GM12878 (cell line): ENCODE data around the gene MYO15A. TPM values are rescaled to one million over a fixed set of nuclear protein-coding genes. Genes with fewer than 3 reads are reported as not detected.

ENCODE experiments used
- ATAC-seq: fragments of 200-7000 bp; cut with Tn5 transposase; 3 replicates; pipeline ENCODE4 v1.9.1; 2020; ENCODE audit warnings: mild to moderate bottlenecking, moderate library complexity
- BruUV-seq: library from RNA; stranded (reverse); fragments of 400-500 nt; replicated peaks from 2 replicates; lab custom pipeline; 2021; lab: Mats Ljungman, UMichigan
- CTCF ChIA-PET: fragments of 300-600 bp; sonication (Branson Sonifier 250); formaldehyde crosslinking; extraction: SDS; loops from one replicate; lab custom pipeline; 2021; ENCODE audit warnings: inconsistent platforms; lab: Yijun Ruan, JAX
- POLR2A ChIA-PET: fragments of 350-600 bp; formaldehyde crosslinking; extraction: SDS; loops from one replicate; lab custom pipeline; 2021; ENCODE audit warnings: inconsistent platforms; lab: Charles Lee
- RAD21 ChIA-PET: fragments of 300-600 bp; sonication (Branson Sonifier 250); formaldehyde crosslinking; loops from one replicate; lab custom pipeline; 2023; ENCODE audit warnings: antibody characterized with exemption; ENCODE audit not compliant: unreplicated experiment; lab: Charles Lee
- SMC1A ChIA-PET: fragments of 300-600 bp; sonication (Branson Sonifier 250); formaldehyde crosslinking; loops from one replicate; lab custom pipeline; 2023; ENCODE audit not compliant: unreplicated experiment, uncharacterized antibody; lab: Charles Lee
- DNase-seq: peaks from one replicate; pipeline ENCODE4 v3.0.0-alpha.2; 2011; ENCODE audit warnings: low read depth, low spot score
- FAIRE-seq: peaks from 3 replicates; lab custom pipeline; 2011; peaks lifted over from hg19 to GRCh38; lab: Jason Lieb, UNC
- H2AFZ ChIP-seq: 2 replicates; pipeline ENCODE4 v1.6.0; 2011; ENCODE audit warnings: low read depth, low read length, control low read depth; ENCODE audit not compliant: control insufficient read depth
- H3K27ac ChIP-seq: 2 replicates; pipeline ENCODE4 v1.5.1; 2011; ENCODE audit warnings: control low read depth; ENCODE audit not compliant: control insufficient read depth, insufficient read depth
- H3K27me3 ChIP-seq, 2 experiments: replicated peaks in 1 of 2; 2 replicates each; pipeline versions ENCODE4 v1.6.0 to v1.6.1; 2011; ENCODE audit warnings: low read length in 1 of 2; ENCODE audit not compliant: control insufficient read depth in 2 of 2, insufficient read depth in 2 of 2
- H3K36me3 ChIP-seq, 2 experiments: 2 replicates each; pipeline ENCODE4 v1.5.1; 2011; ENCODE audit warnings: low read length in 1 of 2; ENCODE audit not compliant: control insufficient read depth in 2 of 2, insufficient read depth in 2 of 2
- H3K4me1 ChIP-seq: 2 replicates; pipeline ENCODE4 v1.6.1; 2011; ENCODE audit warnings: mild to moderate bottlenecking, low read length, moderate library complexity, mixed read lengths; ENCODE audit not compliant: control insufficient read depth, insufficient read depth
- H3K4me2 ChIP-seq: 2 replicates; pipeline ENCODE4 v1.6.0; 2011; ENCODE audit warnings: control low read depth; ENCODE audit not compliant: control insufficient read depth, insufficient read depth
- H3K4me3 ChIP-seq: fragments of 200-600 bp; sonication (generic); 2 replicates; pipeline ENCODE4 v1.5.1; 2016
- H3K79me2 ChIP-seq: 2 replicates; pipeline ENCODE4 v1.6.0; 2011; ENCODE audit warnings: low read length; ENCODE audit not compliant: control insufficient read depth, insufficient read depth
- H3K9ac ChIP-seq: 2 replicates; pipeline ENCODE4 v1.8.0; 2011; ENCODE audit warnings: low read length, control low read depth, mixed read lengths; ENCODE audit not compliant: control insufficient read depth, insufficient read depth
- H3K9me3 ChIP-seq: replicated peaks from 3 replicates; pipeline ENCODE4 v1.5.1; 2011; ENCODE audit warnings: mild to moderate bottlenecking, low read length; ENCODE audit not compliant: control insufficient read depth, insufficient read depth
- H4K20me1 ChIP-seq: 2 replicates; pipeline ENCODE4 v1.6.0; 2011; ENCODE audit not compliant: control insufficient read depth, insufficient read depth
- ATF3 ChIP-seq: IDR thresholded peaks from 2 replicates; pipeline ENCODE4 v1.6.1; 2011; ENCODE audit warnings: low read depth, mild to moderate bottlenecking, low read length, moderate library complexity, borderline replicate concordance; ENCODE audit errors: extremely low read depth
- BACH1 ChIP-seq: fragments of 450-650 bp; IDR thresholded peaks from 2 replicates; pipeline ENCODE4 v1.6.1; 2017; ENCODE audit warnings: mild to moderate bottlenecking, borderline replicate concordance
- BRCA1 ChIP-seq: IDR thresholded peaks from 2 replicates; pipeline ENCODE4 v1.6.1; 2011; ENCODE audit warnings: low read depth, low read length, improper control_type of control experiment
- CBX3 ChIP-seq: fragments of 200-600 bp; sonication (generic); IDR thresholded peaks from 2 replicates; pipeline ENCODE4 v1.6.1; 2016; ENCODE audit warnings: low read depth, borderline replicate concordance
- ELK1 ChIP-seq: IDR thresholded peaks from 2 replicates; pipeline ENCODE4 v1.6.1; 2012; ENCODE audit warnings: low read depth, low read length, improper control_type of control experiment
- HDGF ChIP-seq: fragments of 450-650 bp; IDR thresholded peaks from 2 replicates; pipeline ENCODE4 v1.6.1; 2016; ENCODE audit warnings: antibody characterized with exemption
- IRF4 ChIP-seq: IDR thresholded peaks from 2 replicates; pipeline ENCODE4 v1.6.1; 2011; ENCODE audit warnings: low read depth, low read length
- KLF5 ChIP-seq: fragments of 450-650 bp; IDR thresholded peaks from 2 replicates; pipeline ENCODE4 v1.6.1; 2014; ENCODE audit warnings: mild to moderate bottlenecking; ENCODE audit not compliant: partially characterized antibody
- NFYB ChIP-seq: IDR thresholded peaks from 2 replicates; pipeline ENCODE4 v1.6.1; 2011; ENCODE audit warnings: low read depth, mild to moderate bottlenecking, low read length, improper control_type of control experiment, moderate library complexity; ENCODE audit not compliant: insufficient read depth
- PRDM15 ChIP-seq: fragments of 450-650 bp; formaldehyde crosslinking; IDR thresholded peaks from 2 replicates; pipeline ENCODE4 v1.4.0; 2020; ENCODE audit warnings: mild to moderate bottlenecking, moderate library complexity
- RCOR1 ChIP-seq: conservative IDR thresholded peaks from 2 replicates; pipeline ENCODE4 v1.6.1; 2012; ENCODE audit warnings: low read depth, low read length, improper control_type of control experiment
- USF2 ChIP-seq: IDR thresholded peaks from 2 replicates; pipeline ENCODE4 v1.6.1; 2011; ENCODE audit warnings: low read depth, low read length, improper control_type of control experiment, borderline replicate concordance
- ZBTB11 ChIP-seq: fragments of 450-650 bp; formaldehyde crosslinking; IDR thresholded peaks from 2 replicates; pipeline ENCODE4 v1.5.0; 2022; ENCODE audit warnings: mild to moderate bottlenecking, missing genetic modification characterization
- WGBS: methylation state at CpG from one replicate; pipeline ENCODE4 v1.1.6; 2016; ENCODE audit warnings: low lambda C conversion rate; ENCODE audit not compliant: insufficient replicate concordance, insufficient coverage; ENCODE audit errors: missing lambda C conversion rate; 5-methylcytosine and 5-hydroxymethylcytosine counted together
- in situ Hi-C: fragments of 300-500 bp; cut with MboI; formaldehyde crosslinking; loops from 9 replicates; pipeline ENCODE4 v1.14.3; 2018; ENCODE audit warnings: mixed read lengths
- intact Hi-C: fragments of 100-400 bp; cut with micrococcal nuclease; formaldehyde crosslinking; loops from one replicate; pipeline ENCODE4 v1.14.2; 2022; ENCODE audit not compliant: unreplicated experiment
- polyA plus RNA-seq, 11 experiments: library from polyadenylated mRNA; depleted of rRNA in 4 of 11; unstranded in 6 of 11; stranded (reverse) in 5 of 11; fragments of >200 nt; fragmentation: Nextera tagmentation in 4 of 11; fragmentation: Illumina TruSeq in 1 of 11; extraction: Ambion mirVana in 4 of 11; extraction: Trizol in 1 of 11; gene quantifications; 1 replicate in 1 of 11; 2 replicates in 10 of 11; pipeline versions ENCODE4 v1.2.1 to v1.2.3, GENCODE V29; 2011 to 2016; ENCODE audit warnings: inconsistent platforms in 2 of 11, missing spikeins in 2 of 11, low read depth in 1 of 11
- total RNA-seq, 4 experiments: library from RNA; depleted of rRNA in 3 of 4; stranded (reverse); fragments of >200 nt in 3 of 4; fragmentation: Illumina TruSeq in 1 of 4; extraction: Trizol in 1 of 4; gene quantifications; 2 replicates each; pipeline versions ENCODE4 v1.2.1 to v1.2.3, GENCODE V29; 2013 to 2021

MYO15A gene
- total and polyA plus RNA-seq, 10 of the 15 experiments (the other 5 are each of a cell fraction or from before 2014, with no cell fraction given), result 0.03 to 0.77 (median 0.21) TPM; not detected in 4

GRCh38 chr17:18119938-18120337 lies 11.4 kb downstream of the MYO15A start:
- no peak for DNase-seq
- no peaks in the 10 kb centered on the region for H3K36me3 ChIP-seq
- H3K4me2 ChIP-seq, result no peak overlapping the region
- no TSS peak for BruUV-seq
- FAIRE-seq, result no peak
- H3K9me3 ChIP-seq, result peaks cover 1% of the 10 kb centered on the region; the same call in 1 of the 3 replicates
- ChIA-PET RAD21 (no interaction called here), SMC1A (no interaction called here), POLR2A (no interaction called here), CTCF (no interaction called here)
- H3K27me3 ChIP-seq, result no peaks in the 10 kb centered on the region; a peak in 1 of 4 replicates
- WGBS, result 83% methylated on average over 28 of the region's 30 CpGs
- no peak overlapping the region for H2AFZ ChIP-seq
- no peaks in the 10 kb centered on the region for H3K79me2 ChIP-seq
- no peak for TF ChIP-seq ELK1
- TF ChIP-seq BRCA1, result no peak
- TF ChIP-seq KLF5, result no peak
- no peak for TF ChIP-seq BACH1
- TF ChIP-seq ATF3, result no peak
- no peak for TF ChIP-seq ZBTB11 (CRISPR knock-in tag)
- no peak for TF ChIP-seq HDGF
- TF ChIP-seq RCOR1, result no peak
- no peak for TF ChIP-seq IRF4
- TF ChIP-seq CBX3, result no peak
- TF ChIP-seq USF2, result no peak
- TF ChIP-seq PRDM15 (CRISPR knock-in tag), result no peak
- no peak for TF ChIP-seq NFYB
- no peak overlapping the region for H3K9ac ChIP-seq
- no peaks in the 10 kb centered on the region for H3K4me1 ChIP-seq
- in situ Hi-C loops (no loop called here), intact Hi-C loops (no loop called here)
- no peak for ATAC-seq
- no peak overlapping the region for H3K27ac ChIP-seq
- no peak overlapping the region for H3K4me3 ChIP-seq
- H4K20me1 ChIP-seq, result no peaks in the 10 kb centered on the region
